IPS-18c (cell line): ENCODE data around the gene ZSWIM3.

Experiments used
- H3K4me3 ChIP-seq: 2 replicates; pipeline ENCODE4 v1.7.0; 2013; ENCODE audit warnings: low read depth, mild to moderate bottlenecking, low read length, moderate library complexity; ENCODE audit not compliant: insufficient read depth
- H3K9me3 ChIP-seq: one replicate; pipeline ENCODE4 v1.6.1; 2013; ENCODE audit warnings: mild to moderate bottlenecking, low read length, moderate library complexity; ENCODE audit not compliant: control insufficient read depth, insufficient read depth

Gene ZSWIM3

GRCh38 chr20:45911486-45912343, 54.3 kb downstream of the ZSWIM3 start, which contains the start of gene PLTP:
PLTP (minus strand) TSS chr20:45912155; CDS start chr20:45911452, 703 bp downstream.
- Histone ChIP-seq H3K4me3 (peak within 1 kb of the TSS; percentile 65), H3K9me3 (no peaks in the 10 kb centered on the region)

GRCh38 chr20:45912344-45912682, 54.9 kb downstream of the ZSWIM3 start:
- peak overlapping the region; percentile 65 for H3K4me3 ChIP-seq
- no peaks in the 10 kb centered on the region for H3K9me3 ChIP-seq

- Histone ChIP-seq H3K9me3 (no peaks in the 10 kb centered on the region), H3K4me3 (no peak overlapping the region)
Observed at GRCh38 chr20:45913116-45913515, 55.7 kb downstream of the ZSWIM3 start.

- H3K9me3 ChIP-seq = no peaks in the 10 kb centered on the region
- no peak overlapping the region for H3K4me3 ChIP-seq
Observed at GRCh38 chr20:45917790-45918141, 60.4 kb downstream of the ZSWIM3 start.

- Histone ChIP-seq H3K9me3 (no peaks in the 10 kb centered on the region), H3K4me3 (no peak overlapping the region)
Observed at GRCh38 chr20:45918182-45918737, 60.8 kb downstream of the ZSWIM3 start.

GRCh38 chr20:45918779-45919537, 61.5 kb downstream of the ZSWIM3 start:
- Histone ChIP-seq H3K9me3 (no peaks in the 10 kb centered on the region), H3K4me3 (no peak overlapping the region)

GRCh38 chr20:45919542-45920399, 62.4 kb downstream of the ZSWIM3 start:
- Histone ChIP-seq H3K4me3 (no peak overlapping the region), H3K9me3 (no peaks in the 10 kb centered on the region)

GRCh38 chr20:45920462-45921336, 63.3 kb downstream of the ZSWIM3 start:
- no peak overlapping the region for H3K4me3 ChIP-seq
- H3K9me3 ChIP-seq = no peaks in the 10 kb centered on the region

- no peak overlapping the region for H3K4me3 ChIP-seq
- no peaks in the 10 kb centered on the region for H3K9me3 ChIP-seq
Observed at GRCh38 chr20:45921337-45922189, 64.1 kb downstream of the ZSWIM3 start.

GRCh38 chr20:45924391-45925261, 67.2 kb downstream of the ZSWIM3 start:
- no peaks in the 10 kb centered on the region for H3K9me3 ChIP-seq
- H3K4me3 ChIP-seq = no peak overlapping the region

GRCh38 chr20:45925821-45926506, 68.5 kb downstream of the ZSWIM3 start:
- H3K9me3 ChIP-seq = no peaks in the 10 kb centered on the region
- H3K4me3 ChIP-seq = no peak overlapping the region

GRCh38 chr20:45926731-45927070, 69.3 kb downstream of the ZSWIM3 start:
- Histone ChIP-seq H3K4me3 (no peak overlapping the region), H3K9me3 (no peaks in the 10 kb centered on the region)

GRCh38 chr20:45927071-45927878, 69.9 kb downstream of the ZSWIM3 start:
- Histone ChIP-seq H3K4me3 (no peak overlapping the region), H3K9me3 (no peaks in the 10 kb centered on the region)
